Measurements from ENCODE around the gene ZNF792.
"Not testable (repeated sequence)": the region's sequence is repeated elsewhere in the genome, so short reads cannot be mapped to it uniquely, and the experiment has no call there.

The ZNF792 gene

GRCh38 chr19:34963573-34964406 lies at the start of gene ZNF792:
ZNF792 (minus strand) TSS chr19:34964229; CDS start chr19:34963662, 567 bp downstream.
- peak; percentile 78 for DNase-seq (ENCODE audit: low read depth, low spot score)

- DNase-seq (ENCODE audit: low read depth, low spot score) = peak; percentile 86
Measured at GRCh38 chr19:35013041-35013819, 49.2 kb upstream of the ZNF792 start.

- no peak for DNase-seq (ENCODE audit: low read depth, low spot score)
Measured at GRCh38 chr19:35011737-35012682, 48.0 kb upstream of the ZNF792 start.

GRCh38 chr19:35011091-35011689 lies 47.2 kb upstream of the ZNF792 start:
- DNase-seq (ENCODE audit: low read depth, low spot score) = no peak

- no peak for DNase-seq (ENCODE audit: low read depth, low spot score)
Measured at GRCh38 chr19:35009424-35010415, 45.7 kb upstream of the ZNF792 start.

GRCh38 chr19:35008891-35009341 lies 44.9 kb upstream of the ZNF792 start:
- DNase-seq (ENCODE audit: low read depth, low spot score) = no peak

- not testable (repeated sequence) for DNase-seq (ENCODE audit: low read depth, low spot score)
Measured at GRCh38 chr19:35007427-35007826, 43.4 kb upstream of the ZNF792 start.

- DNase-seq (ENCODE audit: low read depth, low spot score) = no peak
Measured at GRCh38 chr19:35006999-35007365, 43.0 kb upstream of the ZNF792 start.

GRCh38 chr19:35006342-35006998 lies 42.4 kb upstream of the ZNF792 start:
- DNase-seq (ENCODE audit: low read depth, low spot score) = peak; percentile 77

GRCh38 chr19:35006007-35006341 lies 41.9 kb upstream of the ZNF792 start:
- DNase-seq (ENCODE audit: low read depth, low spot score) = not testable (repeated sequence)

- no peak for DNase-seq (ENCODE audit: low read depth, low spot score)
Measured at GRCh38 chr19:35005256-35005977, 41.4 kb upstream of the ZNF792 start.

GRCh38 chr19:35004517-35005255 lies 40.7 kb upstream of the ZNF792 start:
- DNase-seq (ENCODE audit: low read depth, low spot score) = no peak

- no peak for DNase-seq (ENCODE audit: low read depth, low spot score)
Measured at GRCh38 chr19:35002037-35002535, 38.1 kb upstream of the ZNF792 start.

- peak; percentile 59 for DNase-seq (ENCODE audit: low read depth, low spot score)
Measured at GRCh38 chr19:35000647-35001501, 36.8 kb upstream of the ZNF792 start.

GRCh38 chr19:35000338-35000646 lies 36.3 kb upstream of the ZNF792 start:
- no peak for DNase-seq (ENCODE audit: low read depth, low spot score)

- peak; percentile 95 for DNase-seq (ENCODE audit: low read depth, low spot score)
Measured at GRCh38 chr19:34999498-35000337, 35.7 kb upstream of the ZNF792 start, which contains the start of gene GRAMD1A. GRAMD1A (plus strand) TSS chr19:35000323; CDS start chr19:35000479, 156 bp downstream.
